Right lung (tissue), 5 donors: ENCODE data around the gene PRRG2. TPM values are rescaled to one million over a fixed set of nuclear protein-coding genes. Genes with fewer than 3 reads are reported as not detected.
A peak's percentile ranks its signal among the peaks of the same experiment; 100 is the strongest.

Source experiments
- DNase-seq, 2 donors: peaks; one replicate each; pipeline ENCODE4 v3.0.0-alpha.2; 2013
- polyA plus RNA-seq, 5 donors: library from polyadenylated mRNA; unstranded; fragments of 120-200 nt; gene quantifications; one replicate each; pipeline versions ENCODE4 v1.2.1 to v1.2.3, GENCODE V29; 2013; ENCODE audit warnings: inconsistent platforms in 1 of 5, low replicate concordance in 1 of 5; ENCODE audit not compliant: insufficient read length in 5 of 5, insufficient read depth in 1 of 5

The PRRG2 gene
- polyA plus RNA-seq, 5 donors = 3.3 to 6.1 (median 4.4) TPM

- no peak for DNase-seq
These were observed 57.0 kb downstream of the PRRG2 start for GRCh38 chr19:49637821-49638738.

- DNase-seq = peak in 1 of 2 donors; percentile 24
These were observed 58.4 kb downstream of the PRRG2 start for GRCh38 chr19:49639401-49640112.

GRCh38 chr19:49640113-49640898 is 59.2 kb downstream of the PRRG2 start, which contains the start of gene RRAS:
TSS of gene RRAS (minus strand) at chr19:49640143. CDS start at chr19:49640098, 45 bp downstream.
- DNase-seq = peak; percentile 100

Other genes starting within 250 kb of the PRRG2 start
- gene CD37, start 245.9 kb upstream of the PRRG2 start, polyA plus RNA-seq = 10 to 100 TPM; 35.1 to 50.8 (median 44.1) TPM
- gene TEAD2, start 218.9 kb upstream of the PRRG2 start, polyA plus RNA-seq = 100 to 1,000 TPM; 105 to 138 (median 117) TPM
- 1 to 10 TPM; 2.4 to 5.0 (median 3.6) TPM for gene DKKL1, start 217.4 kb upstream of the PRRG2 start, polyA plus RNA-seq
- gene KASH5, start 193.1 kb upstream of the PRRG2 start, polyA plus RNA-seq = not detected
- gene PTH2, start 157.9 kb upstream of the PRRG2 start, polyA plus RNA-seq = not detected
- gene GFY, start 155.9 kb upstream of the PRRG2 start, polyA plus RNA-seq = not detected
- under 1 TPM; 0.31 to 0.51 (median 0.34) TPM for gene SLC17A7, start 139.8 kb upstream of the PRRG2 start, polyA plus RNA-seq
- 10 to 100 TPM; 66.9 to 88.7 (median 78.2) TPM for gene PIH1D1, start 129.5 kb upstream of the PRRG2 start, polyA plus RNA-seq
- gene ALDH16A1, start 128.1 kb upstream of the PRRG2 start, polyA plus RNA-seq = 10 to 100 TPM; 12.8 to 24.3 (median 14.0) TPM
- 10 to 100 TPM in 1 of 5 donors, 1 to 10 TPM in 4; 4.8 to 10.1 (median 6.5) TPM for gene FLT3LG, start 107.1 kb upstream of the PRRG2 start, polyA plus RNA-seq
- gene RPL13A, start 93.7 kb upstream of the PRRG2 start, polyA plus RNA-seq = 1,000 to 10,000 TPM; 3,241 to 4,813 (median 3,633) TPM
- 1,000 to 10,000 TPM; 3,362 to 3,985 (median 3,582) TPM for gene RPS11, start 84.9 kb upstream of the PRRG2 start, polyA plus RNA-seq
- 100 to 1,000 TPM; 258 to 406 (median 318) TPM for gene FCGRT, start 68.7 kb upstream of the PRRG2 start, polyA plus RNA-seq
- 10 to 100 TPM; 13.9 to 48.4 (median 21.5) TPM for gene RCN3, start 53.3 kb upstream of the PRRG2 start, polyA plus RNA-seq
- gene NOSIP, start 760 bp upstream of the PRRG2 start, polyA plus RNA-seq = 10 to 100 TPM; 51.0 to 80.7 (median 59.0) TPM
- 10 to 100 TPM; 15.9 to 35.4 (median 23.7) TPM for gene PRR12, start 9.9 kb downstream of the PRRG2 start, polyA plus RNA-seq
- gene RRAS, start 58.8 kb downstream of the PRRG2 start, polyA plus RNA-seq = 10 to 100 TPM; 20.3 to 39.5 (median 24.7) TPM
- 10 to 100 TPM; 18.4 to 45.0 (median 31.3) TPM for gene SCAF1, start 60.9 kb downstream of the PRRG2 start, polyA plus RNA-seq
- gene IRF3, start 84.5 kb downstream of the PRRG2 start, polyA plus RNA-seq = 10 to 100 TPM; 48.9 to 87.5 (median 73.7) TPM
- 10 to 100 TPM; 20.2 to 34.8 (median 24.7) TPM for gene BCL2L12, start 84.6 kb downstream of the PRRG2 start, polyA plus RNA-seq
- 100 to 1,000 TPM; 189 to 299 (median 236) TPM for gene PRMT1, start 96.0 kb downstream of the PRRG2 start, polyA plus RNA-seq
- gene ADM5, start 108.3 kb downstream of the PRRG2 start, polyA plus RNA-seq = 1 to 10 TPM in 4 of 5 donors, under 1 TPM in 1; 0.76 to 2.8 (median 1.3) TPM
- 10 to 100 TPM; 24.3 to 34.0 (median 27.8) TPM for gene CPT1C, start 109.8 kb downstream of the PRRG2 start, polyA plus RNA-seq
- gene TSKS, start 182.0 kb downstream of the PRRG2 start, polyA plus RNA-seq = under 1 TPM; 0.16 to 0.36 (median 0.28) TPM
- gene AP2A1, start 185.7 kb downstream of the PRRG2 start, polyA plus RNA-seq = 10 to 100 TPM; 47.8 to 87.2 (median 57.3) TPM
- 10 to 100 TPM; 21.6 to 28.9 (median 27.2) TPM for gene FUZ, start 232.0 kb downstream of the PRRG2 start, polyA plus RNA-seq
- gene MED25, start 237.0 kb downstream of the PRRG2 start, polyA plus RNA-seq = 10 to 100 TPM; 45.4 to 63.8 (median 54.8) TPM